Stimulated activated CD4-positive, alpha-beta T cell treated with anti-CD3 and anti-CD28 coated beads, TNF-alpha, amount 100 ng/mL, for 24 hours (primary cell): ENCODE measurements around the gene ARMC2.
"Not testable (repeated sequence)": the region's sequence is repeated elsewhere in the genome, so short reads cannot be mapped to it uniquely, and the experiment has no call there.

Experiments used
- DNase-seq, 3 experiments: peaks; one replicate each; pipeline ENCODE4 v3.0.0-alpha.2; 2020; ENCODE audit warnings: low read depth in 3 of 3

Gene ARMC2

DNA sequence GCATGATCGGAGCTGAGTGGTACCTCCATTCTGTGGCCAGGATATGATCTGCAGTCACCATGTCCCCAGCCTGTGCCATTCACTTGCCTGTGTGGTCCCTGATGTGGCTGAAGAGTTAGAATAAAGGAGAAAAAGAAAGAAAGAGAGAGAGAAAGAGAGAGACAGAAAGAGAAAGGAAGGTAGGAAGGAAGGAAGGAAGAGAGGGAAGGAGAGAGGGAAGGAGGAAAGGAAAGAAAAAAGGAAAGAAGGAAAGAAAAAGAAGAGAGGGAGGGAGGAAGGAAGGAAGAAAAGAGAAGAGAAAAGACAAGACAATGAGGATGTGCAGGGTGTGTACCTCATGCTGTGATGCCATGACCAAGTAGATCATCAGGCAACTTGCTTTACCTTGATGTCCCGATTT is 22.1 kb downstream of the ARMC2 start:
- no peak for DNase-seq

DNA sequence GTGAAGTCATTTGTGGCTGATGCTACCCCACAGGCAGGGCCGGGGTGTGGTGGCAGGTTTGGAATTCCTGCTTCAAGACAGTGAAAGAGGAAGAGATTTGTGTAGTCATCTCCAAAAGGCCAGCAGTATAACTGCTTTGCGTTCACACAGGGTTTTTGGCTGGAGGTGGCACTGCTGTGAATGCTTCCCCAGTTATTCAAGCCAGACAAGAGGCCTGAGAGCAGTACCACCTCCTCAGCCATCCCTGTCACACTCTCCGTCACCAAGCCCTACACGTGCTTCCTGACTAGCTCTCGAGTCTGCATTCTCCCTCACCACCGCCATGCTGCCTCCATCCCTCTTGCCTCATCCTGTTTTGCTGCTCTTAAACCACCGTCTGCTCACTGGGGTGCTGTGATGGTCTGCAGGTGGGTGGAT is 23.9 kb downstream of the ARMC2 start:
- no peak for DNase-seq

DNA sequence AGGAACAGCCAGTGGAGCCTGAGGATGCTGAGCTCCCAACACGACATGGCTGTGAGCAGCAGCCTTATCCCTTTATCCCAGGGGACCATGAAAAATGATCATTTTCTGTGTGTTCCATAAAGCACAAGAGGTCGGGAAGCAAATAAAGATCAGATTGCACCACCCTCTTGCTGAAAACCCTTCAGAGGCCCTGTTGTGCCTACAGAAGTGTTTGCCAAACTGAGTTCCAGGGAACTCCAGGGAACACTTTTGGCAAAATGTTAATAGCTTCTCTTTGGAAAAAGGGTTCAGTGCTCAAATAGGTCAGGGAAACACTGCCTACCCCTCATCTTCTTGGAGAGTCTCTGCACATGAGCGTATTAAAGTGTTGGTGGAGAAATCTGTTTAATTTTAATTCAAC is 24.4 kb downstream of the ARMC2 start:
- DNase-seq: no peak

DNA sequence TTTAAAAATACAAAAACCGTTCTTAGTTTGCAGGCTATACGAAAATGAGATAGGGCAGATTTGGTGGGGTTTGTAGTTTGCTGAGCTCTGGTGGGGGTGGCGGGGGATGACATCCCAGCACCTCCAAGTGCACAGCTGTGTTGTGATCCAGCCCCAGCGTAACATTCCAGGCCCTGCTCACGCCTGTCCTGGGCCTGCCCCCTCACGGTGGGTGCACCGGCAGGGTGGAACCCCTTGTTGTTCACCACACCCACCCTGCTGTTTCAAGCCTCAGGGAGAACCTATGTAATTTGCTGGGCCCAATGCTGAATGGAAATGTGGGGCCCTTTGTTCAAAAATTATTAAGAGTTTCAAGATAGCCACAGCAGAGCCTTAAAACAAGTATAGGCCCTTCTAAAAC is 25.0 kb downstream of the ARMC2 start:
- DNase-seq: no peak

DNA sequence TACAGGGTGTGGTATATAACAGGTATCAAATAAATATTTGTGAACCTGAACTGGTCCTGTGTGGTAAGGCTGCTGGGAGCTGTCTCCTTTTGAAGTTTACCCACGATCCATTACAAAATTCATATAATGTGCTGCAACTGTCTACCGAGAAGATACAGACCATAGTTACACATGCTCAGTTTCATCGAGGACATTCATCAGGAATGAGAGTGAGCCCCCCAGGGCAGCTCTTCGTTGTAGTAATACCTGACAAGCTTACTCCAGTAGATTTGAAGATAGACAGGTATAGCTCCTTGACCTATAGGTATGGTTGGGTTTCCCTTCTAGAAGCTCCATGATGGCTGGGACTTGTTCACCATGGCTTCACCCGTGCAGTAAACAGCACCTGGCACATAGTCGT is 25.7 kb downstream of the ARMC2 start:
- DNase-seq: no peak

DNA sequence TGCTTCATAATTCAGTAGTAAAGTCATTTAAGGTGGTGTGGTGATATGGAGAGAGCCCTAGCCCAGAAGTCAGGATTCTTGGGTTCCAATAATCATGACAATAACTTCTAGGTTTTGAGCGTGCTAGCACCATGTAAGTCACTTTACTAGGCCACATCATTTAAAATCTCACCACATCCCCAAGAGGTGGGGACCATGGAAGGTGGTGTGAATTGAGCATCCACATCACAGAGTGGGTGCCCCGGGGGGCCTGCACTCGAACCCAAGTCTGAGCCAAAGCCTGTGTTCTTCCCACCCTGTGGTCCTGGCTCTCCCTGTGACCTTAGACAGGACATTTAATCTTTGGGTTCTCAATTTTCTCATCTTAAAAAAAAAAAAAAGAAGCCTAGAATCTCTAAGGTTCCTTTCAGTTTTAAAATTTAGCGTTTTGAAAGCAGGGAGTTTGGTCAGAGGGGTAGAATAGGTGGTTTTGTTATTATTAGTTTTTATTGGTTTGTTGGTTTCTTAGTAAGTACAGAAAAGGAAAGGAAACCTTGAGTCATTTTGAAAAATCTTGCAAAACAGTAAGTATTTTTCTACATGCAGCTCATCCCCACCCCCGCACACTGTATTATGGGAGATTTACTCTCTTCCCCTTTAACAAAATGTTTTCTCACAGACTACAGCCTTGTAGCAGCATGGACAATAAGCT is 26.4 kb downstream of the ARMC2 start:
- DNase-seq: peak; percentile 33 to 45 (median 44)

DNA sequence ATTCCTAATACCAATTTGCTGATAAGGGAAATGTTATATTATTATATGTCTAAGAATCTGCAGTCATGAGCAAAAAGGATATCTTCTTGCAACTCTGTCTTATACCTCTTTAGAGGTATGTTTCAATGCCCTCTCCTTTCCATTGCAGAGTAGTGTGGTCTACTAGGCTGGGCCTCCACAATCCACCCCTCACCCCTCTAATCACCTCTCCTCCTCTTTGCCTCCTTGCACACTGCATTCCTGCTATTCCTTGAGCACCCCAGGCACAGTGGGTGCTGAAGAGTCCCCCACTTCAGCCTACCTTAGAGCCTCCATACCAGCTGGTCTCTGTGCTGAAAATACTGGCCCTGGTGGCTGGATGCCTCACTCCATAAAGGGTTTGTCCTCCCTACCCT is 26.9 kb downstream of the ARMC2 start:
- DNase-seq: no peak

DNA sequence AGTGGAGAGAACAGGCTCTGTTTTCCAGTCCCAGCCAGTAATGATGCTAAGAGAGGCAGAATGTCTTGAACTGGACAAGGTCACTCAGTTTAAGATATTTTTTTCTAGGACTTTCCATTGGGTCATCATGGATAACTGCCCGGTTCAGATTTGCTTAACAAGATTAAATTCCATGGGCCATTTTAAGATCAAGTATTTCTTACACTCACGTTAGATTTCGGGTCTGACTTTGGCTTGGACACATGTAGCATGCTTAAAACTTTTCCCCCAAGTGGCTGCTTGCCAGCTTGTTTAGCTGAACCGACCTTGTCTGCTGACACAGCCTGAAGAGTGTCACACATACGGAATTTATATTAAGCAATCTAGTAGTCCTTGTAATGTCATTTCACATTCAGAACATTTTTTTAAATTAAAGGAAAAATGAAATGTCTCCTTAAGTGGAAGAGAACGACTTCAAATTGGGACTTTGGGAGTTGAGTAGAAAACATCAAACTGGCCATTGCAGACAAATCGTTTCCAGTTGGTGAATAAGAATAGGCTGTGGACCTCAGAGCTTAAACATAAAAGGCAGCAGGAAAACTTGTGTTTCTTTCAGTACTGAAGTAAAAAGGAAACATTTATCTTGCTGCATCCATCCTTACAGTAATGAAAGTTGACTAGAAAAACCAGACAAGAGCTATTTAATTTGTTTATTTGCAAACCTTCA is 29.0 kb downstream of the ARMC2 start:
- no peak for DNase-seq

DNA sequence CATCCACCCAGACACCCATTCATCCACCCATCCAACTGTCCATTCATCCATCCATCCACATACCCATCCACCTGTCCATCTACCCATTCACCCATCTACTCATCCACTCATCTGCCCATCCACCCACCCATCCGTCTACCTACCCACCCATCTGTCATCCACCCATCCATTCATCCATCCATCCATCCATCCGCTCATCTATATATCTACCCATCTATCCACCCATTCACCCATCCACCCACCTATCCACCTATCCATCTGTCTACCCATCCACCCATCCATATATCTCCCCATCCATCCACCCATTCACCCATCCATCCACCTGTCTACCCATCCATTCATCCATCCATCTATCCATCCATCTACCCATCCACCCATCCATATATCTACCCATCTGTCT is 30.7 kb downstream of the ARMC2 start:
- no peak for DNase-seq

DNA sequence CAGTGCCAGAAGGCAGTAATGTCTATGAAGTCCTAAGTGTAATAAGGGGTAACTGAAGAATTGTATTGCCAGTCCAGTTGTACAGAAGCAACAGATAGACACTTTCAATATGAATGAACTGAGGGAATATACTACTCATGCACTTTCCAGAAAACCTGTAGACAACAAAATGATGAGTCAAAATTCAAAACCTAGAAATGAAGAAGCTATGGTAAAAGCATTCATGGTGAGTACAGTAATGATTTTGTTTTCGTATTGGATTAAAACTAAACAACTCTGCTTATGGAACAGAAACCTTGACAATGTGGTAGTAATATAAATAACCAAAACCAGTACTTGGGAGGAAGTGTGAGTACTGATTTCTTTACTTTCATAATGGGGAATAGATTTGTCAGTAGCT is 35.0 kb downstream of the ARMC2 start:
- no peak for DNase-seq

DNA sequence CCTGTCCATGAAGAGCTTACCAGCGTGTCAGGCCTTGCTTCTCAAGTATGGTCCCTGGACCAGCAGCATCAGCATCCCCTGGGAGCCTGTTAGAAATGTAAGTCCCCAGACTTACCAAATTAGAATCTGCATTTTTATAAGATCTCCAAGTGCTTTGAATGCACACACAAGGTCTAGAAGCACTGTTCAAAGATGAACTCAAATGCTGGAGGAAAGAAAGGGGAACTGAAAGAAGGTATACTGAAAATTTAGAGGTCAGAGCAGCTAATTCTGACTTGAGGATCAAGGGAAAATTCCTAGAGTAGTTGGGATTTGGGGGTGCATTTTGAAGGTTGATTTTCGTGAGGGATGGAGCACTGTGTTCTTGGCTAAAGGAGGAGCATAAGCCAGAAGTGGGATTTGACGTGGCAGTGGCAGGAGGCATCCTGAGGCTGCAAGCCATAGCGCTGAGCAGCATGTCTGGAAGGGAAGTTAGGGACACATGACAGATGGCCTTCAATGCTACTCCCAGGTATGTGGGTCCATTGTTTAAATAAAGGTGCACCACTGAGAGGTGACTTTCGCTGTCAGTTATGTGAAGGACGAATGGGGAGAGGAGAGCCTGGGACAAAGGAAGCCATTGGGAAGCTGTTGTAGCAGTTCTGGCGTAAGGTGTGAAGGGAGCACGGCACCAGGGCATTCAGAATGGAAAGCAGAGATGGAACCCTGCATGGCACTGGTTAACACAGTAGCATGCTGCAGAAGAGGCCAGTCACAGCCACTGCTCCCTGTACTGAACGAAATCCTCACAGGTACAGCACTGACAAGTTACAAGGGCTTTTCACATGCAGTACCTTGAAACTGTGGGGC is 36.2 kb downstream of the ARMC2 start:
- no peak for DNase-seq

DNA sequence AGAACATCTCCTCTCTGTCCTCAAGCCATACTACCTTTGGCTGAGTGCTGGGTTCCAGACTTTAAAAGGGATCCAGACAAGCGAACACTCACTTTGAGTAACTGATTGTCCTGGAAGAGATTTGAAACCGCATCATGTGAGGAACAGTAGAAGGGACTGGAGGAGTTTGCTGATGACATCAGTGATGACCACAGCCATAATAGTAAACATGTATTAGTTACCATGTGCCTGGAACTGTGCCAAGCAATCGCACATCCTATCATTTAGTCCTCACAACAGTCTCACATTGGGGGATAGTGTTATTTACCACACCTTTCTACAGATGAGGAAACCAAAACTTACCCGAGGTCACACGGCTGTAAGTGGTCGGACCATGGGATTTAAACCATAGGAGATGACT is 39.8 kb downstream of the ARMC2 start:
- DNase-seq: no peak

DNA sequence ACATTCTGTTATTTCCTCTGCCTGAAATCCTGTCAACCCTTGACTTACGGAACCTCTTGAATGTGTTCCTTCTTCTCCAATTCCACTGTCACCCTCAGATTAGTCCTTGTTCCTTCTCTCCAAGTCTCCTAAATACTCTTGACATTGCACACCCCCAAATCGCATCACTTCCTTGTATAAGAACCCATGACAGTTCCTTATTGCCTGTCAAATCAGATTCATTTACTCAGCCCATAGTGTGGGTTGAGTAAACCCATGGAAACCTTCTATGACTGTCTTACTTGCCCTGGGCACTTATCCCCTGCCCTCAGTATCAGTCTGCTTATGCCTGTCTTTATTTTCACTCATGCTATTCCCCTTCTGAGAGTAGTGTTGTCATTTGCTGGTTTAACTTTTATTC is 40.5 kb downstream of the ARMC2 start:
- DNase-seq: no peak

DNA sequence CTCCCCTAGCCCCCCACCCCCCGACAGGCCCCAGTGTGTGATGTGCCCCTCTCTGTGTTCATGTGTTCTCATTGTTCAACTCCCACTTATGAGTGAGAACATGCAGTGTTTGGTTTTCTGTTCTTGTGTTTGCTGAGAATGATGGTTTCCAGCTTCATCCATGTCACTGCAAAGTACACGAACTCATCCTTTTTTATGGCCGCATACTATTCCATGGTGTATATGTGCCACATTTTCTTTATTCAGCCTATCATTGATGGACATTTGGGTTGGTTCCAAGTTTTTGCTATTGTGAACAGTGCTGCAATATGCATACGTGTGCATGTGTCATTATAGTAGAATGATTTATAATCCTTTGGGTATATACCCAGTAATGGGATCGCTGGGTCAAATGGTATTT is 42.7 kb downstream of the ARMC2 start:
- DNase-seq: not testable (repeated sequence)

DNA sequence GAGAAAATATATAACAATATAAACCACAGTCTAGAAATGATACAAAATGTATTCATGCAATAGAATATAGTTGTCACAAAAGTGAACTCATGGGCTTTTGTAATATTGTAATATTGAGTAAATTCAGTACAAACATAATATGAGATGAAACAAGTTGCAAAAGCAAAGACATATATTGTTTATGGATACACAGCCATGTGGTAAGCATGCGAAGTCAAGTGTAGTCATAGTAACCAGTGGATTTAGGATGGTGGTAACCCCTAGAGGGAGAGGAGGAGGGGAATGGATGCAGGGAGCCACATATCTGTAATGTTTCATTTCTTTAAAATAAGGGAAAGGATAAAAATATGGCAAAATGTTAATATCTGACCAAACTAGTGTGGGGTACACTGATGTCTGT is 47.3 kb downstream of the ARMC2 start:
- DNase-seq: no peak

DNA sequence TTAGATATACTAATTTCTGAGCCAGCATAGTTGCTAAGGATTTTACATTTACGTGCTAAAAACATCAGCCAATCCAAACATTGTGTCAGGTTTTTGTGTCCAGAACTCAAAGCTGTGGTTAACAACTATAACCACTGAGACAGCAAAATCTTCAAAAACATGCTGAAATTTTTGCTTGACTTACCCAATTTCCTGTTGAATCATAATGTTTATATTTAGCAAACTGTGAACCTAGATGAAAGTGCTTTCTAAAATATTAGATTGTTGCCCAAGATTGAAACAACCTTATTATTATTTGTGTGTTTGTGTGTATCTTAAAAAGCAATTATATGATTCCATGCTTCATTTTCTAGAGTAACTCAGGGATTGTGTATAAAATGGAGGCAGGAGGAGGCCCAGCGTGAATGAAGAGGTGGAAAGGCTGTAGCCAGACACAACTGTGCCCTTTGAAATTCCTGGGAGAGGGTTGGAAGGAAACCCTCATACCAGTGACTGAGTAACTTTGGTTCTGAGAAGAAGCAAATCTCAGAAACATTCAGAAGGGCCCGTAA is 48.0 kb downstream of the ARMC2 start:
- no peak for DNase-seq

DNA sequence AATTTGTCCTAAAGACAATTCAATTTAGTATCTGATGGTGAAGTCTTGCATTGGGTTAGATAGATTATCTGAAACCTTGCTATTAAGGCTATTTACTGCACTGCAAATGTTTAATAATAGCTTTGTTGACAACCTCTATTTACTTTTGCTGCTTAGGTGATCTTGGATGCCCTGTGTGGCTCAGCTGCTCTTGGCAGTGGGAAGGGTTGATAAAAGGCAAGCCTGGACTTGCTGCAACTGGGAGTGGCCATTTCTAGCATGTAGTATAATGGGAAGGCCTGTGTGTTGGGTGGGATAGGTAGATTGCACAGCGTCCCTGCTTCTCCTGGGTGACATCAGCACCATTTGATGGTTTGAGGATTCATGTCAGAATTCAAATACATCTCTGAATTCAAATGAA is 49.1 kb downstream of the ARMC2 start:
- no peak for DNase-seq

DNA sequence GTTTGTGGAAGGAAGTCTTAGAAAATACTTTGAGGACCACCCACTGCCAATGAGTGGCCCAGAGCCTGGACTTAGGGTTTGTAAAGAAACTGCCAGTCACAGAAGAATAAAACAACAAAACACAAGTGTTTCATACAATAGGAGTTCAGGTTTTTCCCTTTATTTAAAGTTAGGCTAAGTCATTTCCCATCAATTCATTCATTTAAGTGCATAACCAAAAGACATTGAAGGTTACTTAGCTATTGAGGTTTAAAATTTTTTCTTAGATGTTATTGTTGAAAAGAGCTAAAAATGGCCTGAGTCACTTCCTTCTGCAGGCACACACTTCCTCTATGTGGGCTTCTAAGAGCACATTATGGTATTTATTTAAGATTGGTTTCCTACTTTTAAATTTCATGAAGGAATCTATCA is 54.2 kb downstream of the ARMC2 start:
- no peak for DNase-seq

DNA sequence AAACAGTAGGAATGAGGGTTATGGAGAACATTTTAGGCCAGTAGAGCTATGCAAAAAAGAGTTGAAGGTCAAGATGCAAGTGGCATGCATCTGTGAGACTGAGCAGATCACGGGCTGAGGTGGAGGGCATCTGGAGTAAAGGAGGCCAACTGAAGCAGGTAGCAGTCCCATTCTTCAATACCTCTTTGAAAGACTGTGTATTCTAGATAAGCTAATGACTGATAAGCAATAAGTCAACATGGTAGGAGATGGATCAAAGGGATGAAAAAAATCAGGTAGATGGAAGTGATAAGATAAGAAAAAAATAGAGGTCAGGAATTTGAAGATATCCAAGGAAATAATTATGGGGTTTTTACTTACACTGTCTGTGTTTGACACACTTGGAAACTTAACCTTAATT is 55.6 kb downstream of the ARMC2 start:
- no peak for DNase-seq

DNA sequence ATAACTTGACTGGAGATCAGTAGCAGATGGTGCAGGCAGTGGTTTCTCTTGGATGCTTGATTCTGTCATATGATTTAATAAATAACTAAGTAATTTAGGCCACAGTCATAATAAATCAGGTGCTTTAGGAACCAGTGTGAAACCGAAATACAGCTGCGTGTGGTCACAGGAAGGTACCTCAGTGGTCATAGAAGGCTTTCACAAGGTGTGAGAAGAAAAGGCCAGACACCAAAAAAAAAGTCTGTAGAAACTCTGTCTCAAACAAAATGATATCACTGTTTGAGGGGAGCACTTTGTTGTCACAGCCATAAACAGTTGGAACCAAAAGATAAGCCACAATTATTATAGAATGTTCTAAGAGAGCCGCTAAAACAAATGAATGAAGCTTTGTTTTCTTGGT is 56.5 kb downstream of the ARMC2 start:
- no peak for DNase-seq

DNA sequence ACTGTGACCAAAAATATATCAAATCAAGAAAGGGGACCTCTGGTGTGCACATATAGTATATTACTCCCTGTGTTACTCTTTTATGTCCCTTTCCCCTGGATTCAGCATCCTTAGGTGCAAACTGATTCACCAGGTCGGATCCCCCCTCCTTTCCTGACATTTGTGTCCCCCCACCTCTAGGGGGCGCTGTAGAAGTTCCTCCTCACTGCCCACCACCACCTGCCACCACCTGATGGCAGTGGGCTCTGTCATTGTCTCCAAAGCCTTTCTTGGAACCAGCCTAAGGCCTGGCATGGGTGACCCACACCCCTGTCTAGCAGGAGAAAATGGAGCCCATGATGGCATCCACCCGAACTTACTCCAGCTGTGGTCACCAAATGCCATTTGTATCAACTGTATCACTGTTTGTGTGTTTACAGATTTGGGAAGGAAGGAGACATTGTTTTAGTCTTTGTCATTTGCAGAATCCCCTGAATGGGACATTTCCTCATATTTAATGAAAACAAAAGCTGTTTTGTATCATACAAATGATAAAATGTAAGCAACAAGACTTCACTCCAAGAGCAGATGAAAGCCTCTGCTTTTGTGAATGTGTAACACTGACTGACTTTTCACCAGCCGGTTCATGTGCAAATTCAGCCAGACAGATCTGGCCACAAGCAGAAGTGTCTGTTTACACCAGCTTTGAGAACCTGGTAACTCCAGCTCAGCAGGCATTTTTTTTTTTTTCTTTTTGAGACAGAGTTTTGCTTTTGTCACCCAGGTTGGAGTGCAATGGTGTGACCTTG is 66.2 kb downstream of the ARMC2 start:
- DNase-seq: no peak

DNA sequence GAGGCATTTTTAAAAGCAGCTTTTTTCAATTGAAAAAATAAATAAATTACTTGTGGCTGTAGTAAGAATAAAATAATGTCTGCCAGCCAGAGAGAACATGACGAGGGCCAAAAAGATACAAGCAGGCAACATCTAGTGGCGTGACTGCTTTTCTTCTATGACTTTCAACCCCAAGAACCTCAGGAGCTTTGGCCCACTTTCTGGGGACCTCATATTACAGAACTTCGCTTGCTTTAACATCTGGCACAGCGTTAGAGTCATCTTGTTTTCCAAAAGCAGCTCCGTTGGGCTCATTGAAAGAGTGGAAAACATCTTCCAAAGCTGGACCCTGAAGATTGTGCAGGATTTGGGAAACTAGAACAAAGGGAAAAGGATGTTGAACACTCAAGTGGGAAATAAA is 67.0 kb downstream of the ARMC2 start:
- DNase-seq: no peak
